ENCODE measurements around the gene ATOH8.
A peak's percentile ranks its signal among the peaks of the same experiment; 100 is the strongest.

Gene ATOH8

DNA sequence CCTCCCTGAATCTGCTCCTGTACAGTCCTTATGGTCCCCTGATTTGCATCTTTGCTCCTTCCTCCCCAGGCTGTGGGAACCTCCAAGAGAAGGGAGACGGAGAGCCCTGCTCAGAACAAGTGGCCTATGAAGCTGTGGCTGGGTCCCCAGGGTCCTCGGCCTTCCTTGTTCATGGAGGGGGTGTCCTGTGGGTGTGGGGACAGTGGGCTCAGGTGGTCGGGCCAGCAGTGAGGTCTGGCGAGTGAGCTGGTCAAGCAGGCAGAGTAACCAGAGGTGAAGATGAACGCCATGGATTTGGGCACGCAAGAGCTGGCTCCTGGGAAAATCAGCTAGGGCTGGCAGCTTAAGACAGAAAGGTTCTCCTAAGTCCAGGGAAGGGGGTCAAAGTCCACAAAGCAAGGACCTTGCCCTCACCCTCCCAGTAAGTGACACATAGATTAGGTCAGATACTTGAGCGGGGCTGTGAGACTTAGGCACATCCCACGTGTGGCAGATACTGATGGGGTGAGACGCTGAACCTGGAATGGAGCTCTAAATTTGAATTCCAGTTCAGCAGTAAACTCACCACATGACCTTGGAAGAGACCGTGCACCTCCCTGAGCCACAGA, 34.8 kb upstream of the ATOH8 start:
- DNase-seq (ENCODE audit: low spot score), result no peak

DNA sequence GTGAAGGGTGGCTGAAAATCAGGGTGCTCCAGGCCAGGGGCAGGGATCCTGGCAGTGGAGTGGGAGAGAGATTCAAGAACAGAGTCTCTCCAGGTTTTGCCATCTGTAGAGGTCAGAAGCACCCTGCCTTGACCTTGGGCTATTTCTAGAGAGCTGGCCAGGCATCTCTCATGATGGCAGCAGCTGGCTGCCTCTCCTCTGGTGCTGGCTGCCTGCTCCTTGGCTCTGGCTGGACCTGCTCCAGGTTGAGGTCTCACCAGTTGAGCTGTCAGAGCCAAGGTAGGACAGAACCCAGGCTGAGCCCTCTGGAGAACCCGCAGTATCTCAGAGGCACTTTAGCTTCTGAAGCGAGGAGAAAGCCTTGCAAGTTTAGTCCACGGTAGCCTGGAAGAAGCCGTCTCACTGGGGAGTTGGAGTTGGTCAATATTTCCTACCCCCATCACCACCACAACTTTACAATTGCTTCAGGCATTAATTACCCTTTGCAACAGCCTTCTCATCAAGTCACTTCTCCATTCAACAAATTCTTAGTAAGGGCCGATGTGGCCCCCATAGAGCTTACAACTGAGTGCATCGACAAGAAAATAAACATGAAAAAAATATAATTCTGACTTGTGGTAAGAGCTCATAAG, 34.1 kb upstream of the ATOH8 start:
- no peak for DNase-seq (ENCODE audit: low spot score)

DNA sequence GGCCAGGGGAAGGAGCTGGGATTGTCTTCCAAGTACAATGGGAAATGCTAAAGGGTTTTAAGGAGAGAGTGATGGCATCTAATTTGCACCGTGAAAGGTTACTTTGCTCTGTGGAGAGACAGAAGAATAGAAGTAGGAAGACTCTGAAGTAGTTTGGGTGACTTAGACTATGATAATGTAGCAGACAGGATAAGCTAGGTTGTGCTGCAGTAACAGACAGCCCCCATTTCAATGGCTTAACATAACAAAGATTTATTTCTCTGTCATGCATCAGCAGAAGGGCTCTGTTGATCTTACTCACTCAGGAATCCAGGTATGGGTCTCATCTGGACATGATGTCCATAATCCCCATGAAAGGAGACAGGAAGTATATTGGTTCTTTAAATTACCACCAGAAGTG, 33.3 kb upstream of the ATOH8 start:
- no peak for DNase-seq (ENCODE audit: low spot score)

DNA sequence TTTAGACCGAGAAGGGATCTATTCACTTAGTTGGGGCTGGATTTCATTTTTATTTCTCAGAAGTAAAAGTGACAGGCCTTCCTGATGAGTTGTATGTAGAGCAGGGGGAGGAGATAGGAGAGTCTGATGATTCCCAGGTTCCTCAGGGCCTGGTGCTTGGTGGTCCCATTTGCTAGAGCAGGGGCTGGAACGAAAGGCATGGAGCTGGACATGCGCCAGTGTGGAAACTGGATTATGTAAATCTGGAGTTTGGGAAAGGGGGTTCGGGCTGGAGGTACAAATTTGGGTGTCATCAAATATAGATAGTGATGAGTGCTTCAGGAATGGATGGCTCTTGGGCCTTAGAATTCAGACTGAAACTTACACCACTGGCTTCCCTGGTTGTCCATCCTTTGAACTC, 32.1 kb upstream of the ATOH8 start:
- no peak for DNase-seq (ENCODE audit: low spot score)

GRCh38 chr2:85722519-85722918, 31.3 kb upstream of the ATOH8 start:
- DNase-seq (ENCODE audit: low spot score), result no peak

GRCh38 chr2:85723707-85724360, 30.0 kb upstream of the ATOH8 start:
- DNase-seq (ENCODE audit: low spot score), result no peak

DNA sequence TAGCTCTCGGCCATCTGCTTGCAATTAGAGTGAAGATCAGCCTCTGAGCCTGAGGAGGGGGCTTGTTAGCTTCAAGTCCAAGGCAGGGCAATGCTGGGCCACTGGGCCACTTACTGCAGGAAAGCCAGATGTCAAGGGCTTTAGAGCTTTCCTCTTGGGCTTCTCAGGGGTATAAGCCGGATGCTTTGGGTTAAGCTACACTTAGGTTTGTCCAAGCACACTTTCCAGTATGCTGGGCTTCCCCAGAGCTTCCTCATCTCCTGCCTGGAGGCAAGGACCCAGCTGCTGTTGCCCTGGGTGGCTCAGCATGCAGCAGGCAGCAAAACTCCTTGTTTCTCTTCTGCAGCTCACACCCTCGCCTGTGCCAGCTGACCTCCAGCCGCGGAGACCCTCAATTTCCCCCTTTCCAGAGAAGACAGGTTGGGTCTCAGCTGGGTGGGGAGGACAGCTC, 29.0 kb upstream of the ATOH8 start:
- DNase-seq (ENCODE audit: low spot score), result no peak

DNA sequence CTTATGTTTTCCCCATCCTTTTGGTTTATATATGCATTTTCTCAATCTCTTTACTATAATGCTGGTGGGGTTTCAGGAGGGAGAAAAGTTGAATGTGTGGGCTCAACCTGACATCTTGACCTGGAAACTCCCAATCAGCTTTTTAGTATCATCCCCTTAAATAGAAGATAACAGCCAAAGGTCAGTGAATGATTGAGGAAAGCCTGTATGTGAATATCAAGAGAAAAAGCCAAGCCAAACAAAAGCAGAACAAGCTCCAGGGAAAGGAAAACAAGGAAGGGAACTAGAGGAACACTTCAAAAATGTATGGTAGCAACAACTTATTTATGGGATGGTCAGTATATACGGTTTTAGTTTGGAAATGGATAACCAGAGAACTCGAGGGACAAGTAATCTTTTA, 28.3 kb upstream of the ATOH8 start:
- DNase-seq (ENCODE audit: low spot score), result no peak

DNA sequence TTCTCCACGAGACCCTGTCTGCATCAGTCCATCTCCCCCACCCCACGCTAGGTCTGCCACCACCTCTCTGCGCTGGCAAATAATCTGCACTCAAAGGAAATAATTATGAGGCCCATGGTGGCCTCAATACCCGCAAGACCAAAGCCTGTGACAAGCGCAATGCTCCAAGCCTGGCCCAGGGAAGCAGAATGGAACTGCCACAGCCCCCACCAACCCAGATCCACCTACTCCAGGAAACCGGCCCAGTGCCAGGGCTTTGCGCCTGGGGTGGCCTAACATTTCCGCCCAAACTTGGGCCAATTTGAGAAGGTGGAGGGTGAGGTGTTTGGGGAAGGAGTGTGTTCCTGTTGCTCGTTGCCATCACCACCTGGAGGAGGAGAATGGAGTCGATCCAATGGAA, 26.0 kb upstream of the ATOH8 start:
- no peak for DNase-seq (ENCODE audit: low spot score)

DNA sequence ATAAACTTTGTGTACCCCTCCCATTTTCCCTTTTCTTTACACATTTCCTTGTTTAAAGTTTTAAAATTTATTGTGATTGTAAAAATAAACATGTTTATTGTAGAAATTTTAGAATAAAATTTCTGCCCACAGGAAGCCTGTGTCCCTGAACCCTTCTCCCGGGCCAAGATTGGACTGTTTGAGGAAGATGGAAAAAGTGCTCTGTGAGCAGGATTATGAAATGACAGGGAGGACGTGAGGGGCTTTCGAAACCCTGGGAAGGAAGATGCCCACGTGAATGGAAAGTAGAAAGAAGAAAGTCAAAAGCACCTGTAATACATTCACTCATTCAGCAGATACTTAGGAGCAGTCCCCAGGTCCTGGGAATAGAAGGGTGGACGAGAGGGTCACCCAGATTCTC, 25.4 kb upstream of the ATOH8 start:
- DNase-seq (ENCODE audit: low spot score), result no peak

GRCh38 chr2:85728883-85729824, 24.6 kb upstream of the ATOH8 start:
- DNase-seq (ENCODE audit: low spot score), result peak; percentile 81

GRCh38 chr2:85729825-85730510, 23.8 kb upstream of the ATOH8 start:
- DNase-seq (ENCODE audit: low spot score), result no peak

GRCh38 chr2:85730686-85731230, 23.0 kb upstream of the ATOH8 start:
- DNase-seq (ENCODE audit: low spot score), result no peak

GRCh38 chr2:85731606-85732005, 22.2 kb upstream of the ATOH8 start:
- no peak for DNase-seq (ENCODE audit: low spot score)

DNA sequence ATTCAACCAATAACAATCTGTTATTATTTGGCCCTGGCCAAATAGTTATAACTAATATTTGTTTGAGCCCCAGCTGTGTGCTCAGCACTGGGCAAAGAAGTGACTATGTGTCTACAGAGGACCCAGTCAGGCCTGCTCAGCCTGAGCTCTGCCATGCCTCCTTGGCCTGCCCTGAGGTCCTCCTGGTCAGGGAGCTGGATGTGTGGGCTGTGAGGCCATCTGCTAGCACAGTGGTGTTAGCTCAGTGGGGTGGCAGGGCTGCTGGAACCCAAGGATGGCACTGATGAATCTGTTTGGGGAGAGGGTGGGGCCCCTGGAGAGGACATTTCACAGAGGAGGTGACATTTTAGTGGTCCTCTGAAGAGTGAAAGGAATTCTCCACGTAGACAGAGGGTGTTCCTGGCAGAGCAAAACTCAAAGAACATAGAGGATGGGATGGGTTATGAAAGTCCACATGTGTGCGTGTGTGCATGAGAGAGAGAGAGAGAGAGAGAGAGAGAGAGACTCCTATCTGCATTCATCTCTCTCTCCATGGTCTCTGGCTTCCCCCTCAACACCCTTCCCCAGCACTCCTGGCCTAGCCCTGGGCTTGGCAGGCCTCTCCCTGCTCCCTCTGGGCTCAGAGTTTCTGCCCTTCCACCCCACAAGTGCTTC, 21.2 kb upstream of the ATOH8 start:
- DNase-seq (ENCODE audit: low spot score), result no peak

- DNase-seq (ENCODE audit: low spot score), result no peak
Measured at GRCh38 chr2:85733121-85733960, 20.4 kb upstream of the ATOH8 start.

GRCh38 chr2:85734015-85734414, 19.8 kb upstream of the ATOH8 start:
- DNase-seq (ENCODE audit: low spot score), result no peak

DNA sequence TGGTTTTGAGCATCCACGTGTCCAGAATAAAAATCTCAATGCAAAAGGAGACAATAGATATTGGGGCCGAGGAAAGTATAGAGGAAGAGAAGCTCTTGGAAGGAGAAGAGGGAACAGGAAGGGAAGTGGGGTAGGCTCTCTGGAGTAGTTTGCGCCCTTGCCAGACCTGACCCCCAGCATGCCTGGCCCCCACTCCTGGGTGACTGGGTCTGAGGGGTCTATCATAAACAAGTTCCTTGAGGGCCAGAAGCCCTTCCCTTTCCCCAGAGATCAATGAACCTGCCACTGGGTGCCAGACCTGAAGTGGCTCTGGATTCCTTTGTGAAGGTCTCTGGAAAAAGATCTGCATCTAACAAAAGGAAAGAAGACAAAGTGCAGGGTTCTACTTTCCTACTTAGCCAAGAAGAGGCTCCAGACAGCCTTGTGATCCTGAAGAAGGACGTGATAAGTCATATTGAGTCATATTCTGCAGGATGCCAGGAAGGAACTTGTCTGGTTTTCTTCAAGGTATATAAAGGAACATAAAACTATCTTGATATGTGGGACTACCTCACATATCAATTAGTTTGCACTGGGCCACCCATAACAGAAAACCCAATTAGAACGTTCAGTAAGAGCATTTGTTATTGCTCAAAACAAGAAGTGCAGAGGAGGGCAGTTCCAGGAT, 18.7 kb upstream of the ATOH8 start:
- no peak for DNase-seq (ENCODE audit: low spot score)

- DNase-seq (ENCODE audit: low spot score), result no peak
Measured at GRCh38 chr2:85735691-85736090, 18.1 kb upstream of the ATOH8 start.
